Left hindlimb (tissue), 1 donor: Measurements from ENCODE around the gene FZD8.

Experiments
- DNase-seq: peaks from one replicate; pipeline ENCODE4 v3.0.0-alpha.2; 2018

FZD8 gene

GRCh38 chr10:35605191-35605590 lies 36.9 kb downstream of the FZD8 start, which contains the start of gene GJD4:
Gene GJD4 (plus strand): TSS chr10:35605341. CDS start chr10:35605568, 227 bp downstream.
- no peak for DNase-seq

- DNase-seq = no peak
Measured at GRCh38 chr10:35600193-35600592, 41.9 kb downstream of the FZD8 start.

- no peak for DNase-seq
Measured at GRCh38 chr10:35598379-35598778, 43.7 kb downstream of the FZD8 start.

- DNase-seq = no peak
Measured at GRCh38 chr10:35595106-35595505, 47.0 kb downstream of the FZD8 start.

GRCh38 chr10:35594115-35595079 lies 47.7 kb downstream of the FZD8 start:
- DNase-seq = no peak

DNA sequence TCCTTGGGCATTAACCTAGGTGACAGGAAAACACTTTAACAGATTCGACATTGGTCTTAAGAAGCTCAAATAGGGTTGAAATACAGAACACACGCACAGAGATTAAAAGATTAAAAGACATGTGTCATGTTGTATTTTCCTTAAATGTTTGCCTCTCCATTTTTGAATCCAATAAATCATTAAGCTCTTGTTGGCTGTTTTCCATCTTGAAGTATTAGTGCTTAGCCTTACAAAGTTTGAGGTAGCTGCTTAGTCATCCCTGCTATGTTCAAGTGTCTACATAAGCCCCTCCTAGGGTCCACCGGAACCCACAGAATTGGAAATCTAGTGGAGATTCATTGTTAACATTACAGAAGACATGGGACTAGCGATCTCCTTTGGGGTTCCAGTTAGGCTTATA lies 49.7 kb downstream of the FZD8 start:
- no peak for DNase-seq

GRCh38 chr10:35588836-35589235 lies 53.3 kb downstream of the FZD8 start:
- no peak for DNase-seq
